GM12873 (cell line): ENCODE results near the gene ANKRD11.

Source experiments
- CTCF ChIP-seq: IDR thresholded peaks from 2 replicates; pipeline ENCODE4 v1.5.1; 2012; ENCODE audit warnings: low read depth, mild to moderate bottlenecking, moderate library complexity, low read length, control low read depth; ENCODE audit not compliant: insufficient read depth; ENCODE audit errors: missing control alignments

Gene ANKRD11

GRCh38 chr16:89222931-89223330 is 267.4 kb downstream of the ANKRD11 start:
- no peak for TF ChIP-seq CTCF

DNA sequence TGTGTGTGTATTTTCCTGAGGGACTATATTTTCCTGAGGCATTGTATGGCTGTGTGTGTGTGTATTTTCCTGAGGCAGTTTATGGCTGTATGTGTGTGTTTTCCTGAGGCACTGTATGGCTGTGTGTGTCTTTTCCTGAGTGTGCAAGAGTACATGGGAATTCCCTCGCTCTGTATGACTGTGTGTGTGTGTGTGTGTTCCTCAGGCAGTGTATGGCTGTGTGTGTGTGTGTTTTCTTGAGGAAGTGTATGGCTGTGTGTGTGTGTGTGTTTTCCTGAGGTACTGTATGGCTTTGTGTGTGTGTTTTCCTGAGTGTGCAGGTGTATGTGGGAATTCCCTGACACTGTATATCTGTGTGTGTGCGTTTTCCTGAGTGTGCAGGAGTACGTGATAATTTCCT is 268.8 kb downstream of the ANKRD11 start:
- no peak for TF ChIP-seq CTCF

- TF ChIP-seq CTCF: no peak
Observed at GRCh38 chr16:89219365-89219764, 271.0 kb downstream of the ANKRD11 start.
